SK-N-SH treated with all-trans-retinoic acid at 6 μM for 48 hours (cell line): ENCODE results near the gene IDI2.

Source experiments
- ATAC-seq: fragments of 200-7000 bp; cut with Tn5 transposase; 3 replicates; pipeline ENCODE4 v1.9.1; 2020; ENCODE audit warnings: mild to moderate bottlenecking, moderate library complexity
- ARNTL ChIP-seq: fragments of 450-650 bp; formaldehyde crosslinking; IDR thresholded peaks from 2 replicates; pipeline ENCODE4 v1.5.0; 2020; ENCODE audit warnings: low read depth, mild to moderate bottlenecking, moderate library complexity, borderline replicate concordance
- BACH2 ChIP-seq: fragments of 250-450 bp; sonication (Bioruptor Pico); IDR thresholded peaks from 2 replicates; pipeline ENCODE4 v1.9.0; 2021; ENCODE audit warnings: mild to moderate bottlenecking, borderline replicate concordance
- CSDC2 ChIP-seq: fragments of 250-450 bp; sonication (Bioruptor Pico); IDR thresholded peaks from 2 replicates; pipeline ENCODE4 v1.5.0; 2020; ENCODE audit warnings: mild to moderate bottlenecking, moderate library complexity
- GLIS3 ChIP-seq: fragments of 250-450 bp; sonication (Bioruptor Pico); IDR thresholded peaks from 2 replicates; pipeline ENCODE4 v1.5.0; 2020; ENCODE audit warnings: mild to moderate bottlenecking, moderate library complexity
- ISL1 ChIP-seq: fragments of 250-450 bp; sonication (Bioruptor Pico); IDR thresholded peaks from 2 replicates; pipeline ENCODE4 v2.1.2; 2022; ENCODE audit warnings: mild to moderate bottlenecking, moderate library complexity
- OSR1 ChIP-seq: fragments of 250-450 bp; sonication (Bioruptor Pico); IDR thresholded peaks from 2 replicates; pipeline ENCODE4 v1.8.0; 2022; ENCODE audit warnings: moderate library complexity, mild to moderate bottlenecking, inconsistent platforms
- PPARA ChIP-seq: fragments of 250-450 bp; sonication (Bioruptor Pico); IDR thresholded peaks from 2 replicates; pipeline ENCODE4 v1.5.0; 2020; ENCODE audit warnings: mild to moderate bottlenecking, borderline replicate concordance
- RARB ChIP-seq: fragments of 250-450 bp; sonication (Bioruptor Pico); IDR thresholded peaks from 2 replicates; pipeline ENCODE4 v1.8.0; 2021; ENCODE audit warnings: mild to moderate bottlenecking, moderate library complexity
- SNAI2 ChIP-seq: fragments of 250-450 bp; sonication (Bioruptor Pico); IDR thresholded peaks from 2 replicates; pipeline ENCODE4 v1.5.0; 2020; ENCODE audit warnings: mild to moderate bottlenecking, moderate library complexity
- TCF4 ChIP-seq: fragments of 250-450 bp; sonication (Bioruptor Pico); IDR thresholded peaks from 2 replicates; pipeline ENCODE4 v1.8.0; 2021; ENCODE audit warnings: mild to moderate bottlenecking, moderate library complexity, borderline replicate concordance
- TOX ChIP-seq: fragments of 250-450 bp; sonication (Bioruptor Pico); IDR thresholded peaks from 2 replicates; pipeline ENCODE4 v1.8.0; 2021; ENCODE audit warnings: mild to moderate bottlenecking, moderate library complexity, borderline replicate concordance
- ZC3H10 ChIP-seq: fragments of 250-450 bp; sonication (Bioruptor Pico); IDR thresholded peaks from 2 replicates; pipeline ENCODE4 v1.5.1; 2021; ENCODE audit warnings: mild to moderate bottlenecking, moderate library complexity
- ZFP3 ChIP-seq: fragments of 250-450 bp; sonication (Bioruptor Pico); IDR thresholded peaks from 2 replicates; pipeline ENCODE4 v1.5.0; 2020; ENCODE audit warnings: mild to moderate bottlenecking, moderate library complexity
- ZFP30 ChIP-seq: fragments of 450-650 bp; formaldehyde crosslinking; IDR thresholded peaks from 2 replicates; pipeline ENCODE4 v1.5.0; 2022; ENCODE audit warnings: mild to moderate bottlenecking, moderate library complexity
- ZNF70 ChIP-seq: fragments of 450-650 bp; formaldehyde crosslinking; IDR thresholded peaks from 2 replicates; pipeline ENCODE4 v1.5.0; 2020; ENCODE audit warnings: mild to moderate bottlenecking, moderate library complexity
- ZNF8 ChIP-seq: fragments of 450-650 bp; formaldehyde crosslinking; IDR thresholded peaks from 2 replicates; pipeline ENCODE4 v1.5.0; 2020; ENCODE audit warnings: mild to moderate bottlenecking, moderate library complexity
- TF ChIP-seq, protein P1 (sequence below): fragments of 250-450 bp; sonication (Bioruptor Pico); IDR thresholded peaks from 2 replicates; pipeline ENCODE4 v1.8.0; 2020; ENCODE audit warnings: mild to moderate bottlenecking, moderate library complexity, borderline replicate concordance
- TF ChIP-seq, protein P2 (sequence below): fragments of 250-450 bp; sonication (Bioruptor Pico); IDR thresholded peaks from 2 replicates; pipeline ENCODE4 v1.5.1; 2020; ENCODE audit warnings: low read depth, mild to moderate bottlenecking, moderate library complexity
- TF ChIP-seq, protein P3 (sequence below): fragments of 250-450 bp; sonication (Bioruptor Pico); IDR thresholded peaks from 2 replicates; pipeline ENCODE4 v1.5.0; 2020; ENCODE audit warnings: mild to moderate bottlenecking, moderate library complexity
- TF ChIP-seq, protein P4 (sequence below): fragments of 250-450 bp; sonication (Bioruptor Pico); IDR thresholded peaks from 2 replicates; pipeline ENCODE4 v1.5.1; 2021; ENCODE audit warnings: mild to moderate bottlenecking, moderate library complexity

The IDI2 gene

DNA sequence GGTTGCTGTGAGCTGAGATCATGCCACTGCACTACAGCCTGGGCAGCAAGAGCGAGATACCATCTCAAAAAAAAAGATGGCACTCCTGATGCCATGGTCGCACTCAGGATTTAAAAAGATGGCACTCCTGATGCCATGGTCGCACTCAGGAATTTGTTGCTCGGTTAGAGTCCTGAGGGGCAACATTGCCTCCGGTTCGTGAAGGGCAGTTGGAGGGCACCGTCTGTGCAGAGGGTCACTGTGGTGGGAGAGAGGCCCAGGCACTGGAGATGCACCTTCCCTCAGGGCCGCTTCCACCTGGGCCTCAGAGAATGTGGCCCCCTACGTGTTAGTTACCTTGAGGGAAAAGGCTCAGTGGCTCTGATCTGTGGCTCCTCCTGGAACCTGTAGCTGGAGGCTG is 19.1 kb downstream of the IDI2 start:
- TF ChIP-seq, protein P1, sequence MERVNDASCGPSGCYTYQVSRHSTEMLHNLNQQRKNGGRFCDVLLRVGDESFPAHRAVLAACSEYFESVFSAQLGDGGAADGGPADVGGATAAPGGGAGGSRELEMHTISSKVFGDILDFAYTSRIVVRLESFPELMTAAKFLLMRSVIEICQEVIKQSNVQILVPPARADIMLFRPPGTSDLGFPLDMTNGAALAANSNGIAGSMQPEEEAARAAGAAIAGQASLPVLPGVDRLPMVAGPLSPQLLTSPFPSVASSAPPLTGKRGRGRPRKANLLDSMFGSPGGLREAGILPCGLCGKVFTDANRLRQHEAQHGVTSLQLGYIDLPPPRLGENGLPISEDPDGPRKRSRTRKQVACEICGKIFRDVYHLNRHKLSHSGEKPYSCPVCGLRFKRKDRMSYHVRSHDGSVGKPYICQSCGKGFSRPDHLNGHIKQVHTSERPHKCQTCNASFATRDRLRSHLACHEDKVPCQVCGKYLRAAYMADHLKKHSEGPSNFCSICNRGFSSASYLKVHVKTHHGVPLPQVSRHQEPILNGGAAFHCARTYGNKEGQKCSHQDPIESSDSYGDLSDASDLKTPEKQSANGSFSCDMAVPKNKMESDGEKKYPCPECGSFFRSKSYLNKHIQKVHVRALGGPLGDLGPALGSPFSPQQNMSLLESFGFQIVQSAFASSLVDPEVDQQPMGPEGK: no peak
- TF ChIP-seq OSR1 (CRISPR knock-in tag) (no peak), GLIS3 (CRISPR knock-in tag) (no peak), SNAI2 (no peak), RARB (CRISPR knock-in tag) (no peak), ARNTL (CRISPR knock-in tag) (no peak), ZNF8 (CRISPR knock-in tag) (no peak), ZNF70 (CRISPR knock-in tag) (no peak), TOX (CRISPR knock-in tag) (no peak), TCF4 (CRISPR knock-in tag) (no peak)
- TF ChIP-seq, protein P2, sequence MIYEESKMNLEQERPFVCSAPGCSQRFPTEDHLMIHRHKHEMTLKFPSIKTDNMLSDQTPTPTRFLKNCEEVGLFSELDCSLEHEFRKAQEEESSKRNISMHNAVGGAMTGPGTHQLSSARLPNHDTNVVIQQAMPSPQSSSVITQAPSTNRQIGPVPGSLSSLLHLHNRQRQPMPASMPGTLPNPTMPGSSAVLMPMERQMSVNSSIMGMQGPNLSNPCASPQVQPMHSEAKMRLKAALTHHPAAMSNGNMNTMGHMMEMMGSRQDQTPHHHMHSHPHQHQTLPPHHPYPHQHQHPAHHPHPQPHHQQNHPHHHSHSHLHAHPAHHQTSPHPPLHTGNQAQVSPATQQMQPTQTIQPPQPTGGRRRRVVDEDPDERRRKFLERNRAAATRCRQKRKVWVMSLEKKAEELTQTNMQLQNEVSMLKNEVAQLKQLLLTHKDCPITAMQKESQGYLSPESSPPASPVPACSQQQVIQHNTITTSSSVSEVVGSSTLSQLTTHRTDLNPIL: no peak
- TF ChIP-seq, protein P3, sequence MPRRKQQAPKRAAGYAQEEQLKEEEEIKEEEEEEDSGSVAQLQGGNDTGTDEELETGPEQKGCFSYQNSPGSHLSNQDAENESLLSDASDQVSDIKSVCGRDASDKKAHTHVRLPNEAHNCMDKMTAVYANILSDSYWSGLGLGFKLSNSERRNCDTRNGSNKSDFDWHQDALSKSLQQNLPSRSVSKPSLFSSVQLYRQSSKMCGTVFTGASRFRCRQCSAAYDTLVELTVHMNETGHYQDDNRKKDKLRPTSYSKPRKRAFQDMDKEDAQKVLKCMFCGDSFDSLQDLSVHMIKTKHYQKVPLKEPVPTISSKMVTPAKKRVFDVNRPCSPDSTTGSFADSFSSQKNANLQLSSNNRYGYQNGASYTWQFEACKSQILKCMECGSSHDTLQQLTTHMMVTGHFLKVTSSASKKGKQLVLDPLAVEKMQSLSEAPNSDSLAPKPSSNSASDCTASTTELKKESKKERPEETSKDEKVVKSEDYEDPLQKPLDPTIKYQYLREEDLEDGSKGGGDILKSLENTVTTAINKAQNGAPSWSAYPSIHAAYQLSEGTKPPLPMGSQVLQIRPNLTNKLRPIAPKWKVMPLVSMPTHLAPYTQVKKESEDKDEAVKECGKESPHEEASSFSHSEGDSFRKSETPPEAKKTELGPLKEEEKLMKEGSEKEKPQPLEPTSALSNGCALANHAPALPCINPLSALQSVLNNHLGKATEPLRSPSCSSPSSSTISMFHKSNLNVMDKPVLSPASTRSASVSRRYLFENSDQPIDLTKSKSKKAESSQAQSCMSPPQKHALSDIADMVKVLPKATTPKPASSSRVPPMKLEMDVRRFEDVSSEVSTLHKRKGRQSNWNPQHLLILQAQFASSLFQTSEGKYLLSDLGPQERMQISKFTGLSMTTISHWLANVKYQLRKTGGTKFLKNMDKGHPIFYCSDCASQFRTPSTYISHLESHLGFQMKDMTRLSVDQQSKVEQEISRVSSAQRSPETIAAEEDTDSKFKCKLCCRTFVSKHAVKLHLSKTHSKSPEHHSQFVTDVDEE (CRISPR knock-in tag): no peak
- TF ChIP-seq, all 23 proteins: peak for 0
- no peak for ATAC-seq

DNA sequence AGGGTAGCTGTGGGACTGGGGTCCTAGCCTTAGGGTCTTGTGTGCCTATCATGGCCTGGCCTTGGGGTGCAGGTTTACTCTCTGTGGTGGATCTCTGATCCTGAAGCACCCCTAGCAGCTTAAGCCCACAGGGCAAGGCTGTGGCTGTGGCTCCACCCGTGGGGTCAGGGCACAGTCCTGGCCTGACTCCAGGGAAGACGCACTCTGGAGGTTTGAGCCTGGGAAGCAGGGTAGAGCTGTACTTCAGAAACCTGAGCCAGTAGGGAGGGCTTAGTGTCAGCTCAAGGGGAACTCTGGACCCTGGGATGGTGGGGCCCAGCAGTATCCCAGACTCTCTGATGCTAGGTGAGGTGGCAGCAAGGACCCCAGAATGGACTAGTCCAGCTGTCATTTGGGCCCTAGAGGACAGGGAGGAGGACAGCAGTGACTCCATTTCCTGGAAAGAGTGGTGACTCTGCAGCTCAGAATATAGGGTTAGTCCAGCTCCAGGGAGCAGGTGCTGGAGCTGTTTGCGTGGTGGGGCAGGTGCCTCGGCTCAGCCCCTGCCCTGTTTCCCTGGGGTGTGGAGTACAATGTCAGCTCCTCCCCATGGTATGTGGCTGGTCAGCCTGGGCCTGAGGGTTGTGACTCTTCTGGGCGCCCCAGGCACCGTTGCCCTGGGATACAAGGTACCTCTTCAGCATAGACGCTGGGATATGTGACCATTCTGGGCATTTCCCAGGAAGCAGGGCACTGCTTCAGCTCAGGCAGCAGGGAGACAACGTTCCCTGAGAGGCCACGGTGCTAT is 21.6 kb downstream of the IDI2 start:
- ATAC-seq: no peak
- TF ChIP-seq BACH2 (CRISPR knock-in tag): no peak
- TF ChIP-seq, protein P4, sequence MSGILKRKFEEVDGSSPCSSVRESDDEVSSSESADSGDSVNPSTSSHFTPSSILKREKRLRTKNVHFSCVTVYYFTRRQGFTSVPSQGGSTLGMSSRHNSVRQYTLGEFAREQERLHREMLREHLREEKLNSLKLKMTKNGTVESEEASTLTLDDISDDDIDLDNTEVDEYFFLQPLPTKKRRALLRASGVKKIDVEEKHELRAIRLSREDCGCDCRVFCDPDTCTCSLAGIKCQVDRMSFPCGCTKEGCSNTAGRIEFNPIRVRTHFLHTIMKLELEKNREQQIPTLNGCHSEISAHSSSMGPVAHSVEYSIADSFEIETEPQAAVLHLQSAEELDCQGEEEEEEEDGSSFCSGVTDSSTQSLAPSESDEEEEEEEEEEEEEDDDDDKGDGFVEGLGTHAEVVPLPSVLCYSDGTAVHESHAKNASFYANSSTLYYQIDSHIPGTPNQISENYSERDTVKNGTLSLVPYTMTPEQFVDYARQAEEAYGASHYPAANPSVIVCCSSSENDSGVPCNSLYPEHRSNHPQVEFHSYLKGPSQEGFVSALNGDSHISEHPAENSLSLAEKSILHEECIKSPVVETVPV (CRISPR knock-in tag): no peak
- TF ChIP-seq OSR1 (CRISPR knock-in tag): no peak
- no peak for TF ChIP-seq RARB (CRISPR knock-in tag)
- TF ChIP-seq GLIS3 (CRISPR knock-in tag): no peak
- TF ChIP-seq ISL1 (CRISPR knock-in tag): no peak
- no peak for TF ChIP-seq ZFP30 (CRISPR knock-in tag)
- TF ChIP-seq, all 23 proteins: peak for 0

DNA sequence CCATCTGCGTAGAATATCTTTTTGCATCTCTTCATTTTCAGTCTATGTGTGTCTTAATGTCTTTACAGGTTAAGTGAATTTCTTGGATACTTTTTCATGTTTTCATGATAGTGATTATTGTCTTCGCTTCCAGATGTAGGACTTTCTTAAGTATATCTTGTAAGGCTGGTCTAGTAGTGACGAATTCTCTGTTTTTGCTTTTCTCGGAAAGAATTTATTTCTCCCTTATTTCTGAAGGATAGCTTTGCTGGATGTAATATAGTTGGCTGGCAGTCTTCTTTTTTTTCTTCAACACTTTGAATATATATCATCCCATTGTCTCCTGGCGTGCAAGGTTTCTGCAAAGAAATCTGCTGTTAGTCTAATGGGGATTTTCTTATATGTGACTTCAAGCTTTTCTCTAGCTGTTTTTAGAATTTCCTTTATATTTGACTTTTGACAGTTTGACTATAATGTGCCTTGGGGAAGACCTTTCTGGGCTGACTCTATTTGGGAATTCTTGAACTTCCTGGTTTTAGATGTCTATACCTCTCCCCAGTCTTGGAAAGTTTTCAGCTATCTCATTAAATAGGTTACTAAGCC is 23.1 kb downstream of the IDI2 start:
- ATAC-seq: no peak
- no peak for TF ChIP-seq ZFP3 (CRISPR knock-in tag)
- no peak for TF ChIP-seq ISL1 (CRISPR knock-in tag)
- TF ChIP-seq, protein P3 (CRISPR knock-in tag): no peak
- TF ChIP-seq ARNTL (CRISPR knock-in tag): no peak
- TF ChIP-seq, protein P1: no peak
- no peak for TF ChIP-seq PPARA (CRISPR knock-in tag)
- TF ChIP-seq, protein P2: no peak
- TF ChIP-seq GLIS3 (CRISPR knock-in tag): no peak
- TF ChIP-seq TCF4 (CRISPR knock-in tag): no peak
- TF ChIP-seq ZFP30 (CRISPR knock-in tag): no peak
- no peak for TF ChIP-seq BACH2 (CRISPR knock-in tag)
- TF ChIP-seq ZNF8 (CRISPR knock-in tag): no peak
- TF ChIP-seq SNAI2: no peak
- TF ChIP-seq ZC3H10 (CRISPR knock-in tag): no peak
- no peak for TF ChIP-seq CSDC2 (CRISPR knock-in tag)
